Activated CD4-positive, CD25-positive, alpha-beta regulatory T cell treated with anti-CD3 and anti-CD28 coated beads, Interleukin-2, amount 50 U/mL, for 16 hours (primary cell): ENCODE measurements around the gene TRMT2A.
"Not testable (repeated sequence)": the region's sequence is repeated elsewhere in the genome, so short reads cannot be mapped to it uniquely, and the experiment has no call there.

Experiments used
- DNase-seq: peaks from one replicate; pipeline ENCODE4 v3.0.0-alpha.2; 2020; ENCODE audit warnings: low read depth, low spot score

The TRMT2A gene

DNA sequence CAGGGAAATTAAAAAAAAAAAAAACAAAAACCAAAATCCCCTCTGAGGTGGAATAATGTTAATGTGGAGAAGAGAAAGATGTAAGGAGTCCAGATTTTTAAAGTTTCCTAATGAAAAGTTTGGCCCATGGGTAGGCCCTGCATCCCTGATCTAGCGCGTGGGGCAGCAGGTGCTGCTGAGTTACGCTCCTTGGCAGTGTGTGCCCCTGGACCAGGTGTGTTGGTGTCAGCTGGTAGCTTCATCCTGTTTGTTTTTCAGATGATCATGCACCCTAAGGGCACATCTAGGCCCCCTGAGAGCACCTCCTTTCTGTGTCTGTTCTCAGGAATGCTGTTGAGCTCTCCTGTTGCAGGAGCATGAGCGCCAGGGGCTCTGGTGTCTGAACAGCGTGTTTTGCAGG, 30.3 kb downstream of the TRMT2A start:
- no peak for DNase-seq

DNA sequence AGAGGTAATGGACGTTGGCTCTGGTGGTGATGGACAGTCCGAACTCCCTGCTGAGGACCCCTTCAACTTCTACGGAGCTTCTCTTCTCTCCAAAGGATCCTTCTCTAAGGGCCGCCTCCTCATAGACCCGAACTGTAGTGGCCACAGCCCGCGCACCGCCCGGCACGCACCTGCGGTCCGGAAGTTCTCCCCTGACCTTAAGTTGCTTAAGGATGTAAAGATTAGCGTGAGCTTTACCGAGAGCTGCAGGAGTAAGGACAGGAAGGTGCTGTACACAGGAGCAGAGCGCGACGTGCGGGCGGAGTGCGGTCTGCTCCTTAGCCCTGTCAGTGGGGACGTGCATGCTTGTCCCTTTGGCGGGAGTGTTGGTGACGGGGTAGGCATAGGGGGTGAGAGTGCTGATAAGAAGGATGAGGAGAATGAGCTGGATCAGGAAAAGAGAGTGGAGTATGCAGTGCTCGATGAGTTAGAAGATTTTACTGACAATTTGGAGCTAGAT, 30.9 kb downstream of the TRMT2A start:
- no peak for DNase-seq

DNA sequence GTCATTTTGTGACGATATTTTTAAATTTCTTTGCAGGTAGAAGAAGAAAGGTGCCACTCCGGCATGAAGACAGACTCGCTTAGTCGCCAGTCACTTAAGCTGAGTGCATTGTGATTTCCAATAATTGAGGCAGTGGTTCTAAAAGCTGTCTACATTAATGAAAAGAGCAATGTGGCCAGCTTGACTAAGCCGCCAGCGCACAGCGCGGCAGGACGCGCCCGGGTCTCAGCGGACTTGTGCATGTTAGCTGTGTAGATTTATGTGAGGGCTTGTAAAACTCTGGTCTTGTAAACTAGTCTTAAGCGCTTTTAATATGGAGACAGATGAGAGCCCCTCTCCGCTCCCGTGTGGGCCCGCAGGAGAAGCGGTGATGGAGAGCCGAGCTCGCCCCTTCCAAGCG, 31.4 kb downstream of the TRMT2A start:
- no peak for DNase-seq

DNA sequence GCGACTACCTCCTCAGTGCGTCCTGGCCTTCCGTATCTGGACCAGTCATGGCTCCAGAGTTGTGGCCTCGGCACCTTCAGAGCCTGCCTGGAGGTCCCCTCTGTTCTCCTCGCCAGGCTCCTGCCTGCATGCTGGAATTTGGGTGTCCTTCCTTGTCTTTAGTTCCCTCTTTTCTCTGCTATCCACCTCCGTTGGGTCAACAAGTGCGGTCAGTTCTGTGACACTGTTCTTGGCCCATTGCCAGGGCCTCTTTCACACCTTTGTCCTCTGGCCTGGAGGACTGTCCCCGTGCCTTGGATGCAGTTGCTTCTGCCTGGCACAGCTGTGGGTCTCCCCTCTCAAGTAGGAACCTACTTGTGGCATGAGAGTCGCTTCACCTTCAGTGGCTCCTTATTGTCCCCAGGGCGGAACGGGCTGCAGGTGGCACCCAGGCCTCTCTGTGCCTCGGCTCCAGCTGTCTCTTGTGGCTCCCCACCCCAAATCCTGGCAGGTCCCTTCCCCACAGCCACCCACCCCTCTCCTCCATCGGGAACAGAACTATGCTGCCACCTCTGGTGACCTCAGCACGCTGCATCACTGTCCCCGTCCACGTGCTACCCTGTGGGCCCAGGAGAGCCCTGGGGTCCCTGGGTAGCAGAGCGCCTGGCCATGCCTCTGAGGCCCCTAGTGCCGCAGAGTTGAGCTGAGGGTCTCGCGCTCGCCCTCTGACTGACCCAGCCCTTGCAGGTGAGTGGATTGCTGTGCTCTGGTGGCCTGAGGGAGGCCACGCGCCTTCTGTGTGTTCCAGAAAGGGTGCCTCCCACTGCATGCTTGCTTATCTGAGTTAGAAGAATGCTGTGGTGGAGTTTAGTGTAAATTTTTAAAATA, 32.2 kb downstream of the TRMT2A start:
- DNase-seq: no peak

DNA sequence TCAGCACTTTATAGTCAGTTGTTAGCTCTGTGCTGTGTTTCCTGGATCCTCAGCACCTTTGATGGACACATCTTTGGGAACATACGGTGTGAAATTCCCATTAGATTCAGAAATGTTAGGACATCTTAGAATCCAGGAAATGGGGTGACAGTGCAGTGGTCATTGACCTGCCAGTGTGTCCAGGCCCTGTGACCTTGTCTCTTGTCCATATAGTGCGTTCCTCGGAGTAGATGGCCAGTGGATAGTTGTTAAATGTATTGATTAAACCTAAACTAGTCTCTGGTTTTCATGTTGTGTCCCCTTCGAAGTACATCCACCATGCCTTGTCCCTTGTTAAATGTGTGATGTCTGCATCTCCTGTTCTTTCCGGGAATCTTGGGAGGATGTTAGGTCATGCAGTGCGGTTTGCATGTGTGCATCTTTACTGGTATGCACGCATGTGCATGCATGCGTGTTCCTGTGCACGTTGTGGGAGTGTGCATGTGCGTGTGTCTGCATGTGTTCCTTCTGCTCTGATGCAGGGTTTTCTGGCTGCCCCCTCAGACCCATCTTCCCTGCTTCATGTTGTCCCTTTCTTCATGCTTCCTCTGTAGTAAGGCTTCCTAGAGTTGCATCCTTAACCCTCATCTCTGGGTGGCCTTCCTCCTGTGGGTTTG, 33.0 kb downstream of the TRMT2A start:
- DNase-seq: no peak

DNA sequence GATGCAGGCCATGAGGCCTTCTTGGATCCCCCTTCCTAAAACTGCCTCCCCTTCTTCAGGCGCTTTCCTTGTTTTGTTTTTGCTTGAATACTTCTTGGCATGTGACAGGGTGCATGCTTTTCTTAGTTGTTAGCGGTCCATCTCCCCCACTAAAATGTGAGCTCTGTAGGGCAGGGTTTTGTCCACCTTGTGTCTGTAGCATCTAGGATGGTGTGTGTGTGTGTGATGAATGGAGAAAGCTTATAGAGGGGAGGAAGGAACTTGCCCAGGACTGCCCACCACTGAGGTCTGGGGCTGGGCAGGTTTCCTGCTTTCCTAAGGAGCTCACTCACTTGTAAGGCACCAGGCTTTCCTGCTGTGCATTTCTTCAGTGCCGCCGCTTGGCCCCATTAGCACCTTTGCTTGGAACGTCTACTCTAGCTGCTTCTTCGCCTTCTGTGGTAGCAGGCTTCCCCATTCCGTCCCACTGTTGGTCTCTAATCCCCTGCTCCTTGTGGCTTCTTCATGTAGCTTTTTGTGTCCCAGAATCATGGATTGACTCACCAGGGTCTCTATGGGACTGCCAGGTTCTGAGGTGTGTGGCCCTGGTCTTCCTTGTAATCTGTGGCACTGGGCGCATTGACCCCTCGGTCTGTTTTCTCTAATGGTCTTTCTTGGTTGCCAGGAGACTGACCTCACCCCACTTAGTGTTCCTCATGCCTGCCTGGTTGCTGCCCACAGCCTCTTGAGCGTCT, 33.7 kb downstream of the TRMT2A start:
- no peak for DNase-seq

DNA sequence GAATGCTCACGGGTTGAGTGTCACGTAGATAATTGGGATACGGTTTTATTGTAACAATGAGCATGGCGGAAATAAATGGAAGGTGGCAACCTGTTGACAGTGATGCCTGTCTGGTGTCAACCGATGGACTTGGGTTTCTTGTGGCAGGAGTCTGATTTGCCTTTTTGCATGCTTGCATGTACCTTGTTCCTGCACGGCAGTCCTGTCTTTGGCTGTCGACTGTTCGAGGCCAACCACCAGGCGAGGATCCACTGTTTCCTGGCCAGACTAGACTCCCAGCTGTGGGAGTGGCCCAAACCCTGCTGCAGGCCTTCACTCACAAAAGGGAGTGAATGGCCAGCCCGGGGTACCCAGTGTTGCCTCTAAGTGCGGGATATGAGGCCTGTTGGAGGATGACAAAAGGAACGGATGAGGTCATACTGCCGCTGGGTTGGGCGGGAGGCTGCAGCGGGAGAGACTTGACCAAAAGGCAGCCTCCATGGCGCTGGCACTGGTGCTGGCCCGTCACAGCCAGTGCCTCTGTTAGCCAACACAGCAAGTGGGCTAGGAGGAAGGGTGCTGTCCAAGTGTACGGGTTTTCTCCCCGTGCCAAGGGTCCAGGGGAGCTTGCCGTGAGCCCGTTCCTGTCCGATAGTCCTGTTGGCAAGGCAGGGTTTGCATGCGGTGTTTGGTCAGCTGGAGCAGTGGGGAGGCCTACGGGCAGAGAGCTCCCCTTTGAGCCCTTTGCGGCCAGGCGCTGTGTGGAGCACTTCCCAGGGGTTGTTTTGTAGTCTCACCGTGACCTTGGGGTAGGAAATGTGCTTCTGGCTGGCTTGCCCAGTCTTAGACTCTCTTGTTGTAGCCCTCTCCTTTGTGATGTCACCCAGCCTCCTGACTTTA, 36.0 kb downstream of the TRMT2A start:
- DNase-seq: no peak

DNA sequence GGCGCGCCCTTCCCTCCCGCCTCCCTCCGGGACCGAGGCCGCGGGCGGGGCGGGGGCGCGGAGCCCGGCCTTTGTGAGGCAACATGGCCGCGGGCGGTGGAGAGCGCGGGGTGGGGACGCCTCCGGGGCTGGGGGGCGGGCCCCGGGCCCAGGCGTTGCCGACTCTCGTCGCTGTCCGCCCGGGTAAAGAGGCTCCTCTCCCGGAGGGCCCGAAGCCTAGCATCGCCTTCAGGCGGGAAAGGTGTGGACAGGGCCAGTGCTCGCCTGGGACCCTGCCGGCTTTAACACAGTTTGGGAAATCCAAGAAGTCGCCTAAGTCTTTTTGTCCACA, 36.6 kb downstream of the TRMT2A start:
- DNase-seq: peak; percentile 42

DNA sequence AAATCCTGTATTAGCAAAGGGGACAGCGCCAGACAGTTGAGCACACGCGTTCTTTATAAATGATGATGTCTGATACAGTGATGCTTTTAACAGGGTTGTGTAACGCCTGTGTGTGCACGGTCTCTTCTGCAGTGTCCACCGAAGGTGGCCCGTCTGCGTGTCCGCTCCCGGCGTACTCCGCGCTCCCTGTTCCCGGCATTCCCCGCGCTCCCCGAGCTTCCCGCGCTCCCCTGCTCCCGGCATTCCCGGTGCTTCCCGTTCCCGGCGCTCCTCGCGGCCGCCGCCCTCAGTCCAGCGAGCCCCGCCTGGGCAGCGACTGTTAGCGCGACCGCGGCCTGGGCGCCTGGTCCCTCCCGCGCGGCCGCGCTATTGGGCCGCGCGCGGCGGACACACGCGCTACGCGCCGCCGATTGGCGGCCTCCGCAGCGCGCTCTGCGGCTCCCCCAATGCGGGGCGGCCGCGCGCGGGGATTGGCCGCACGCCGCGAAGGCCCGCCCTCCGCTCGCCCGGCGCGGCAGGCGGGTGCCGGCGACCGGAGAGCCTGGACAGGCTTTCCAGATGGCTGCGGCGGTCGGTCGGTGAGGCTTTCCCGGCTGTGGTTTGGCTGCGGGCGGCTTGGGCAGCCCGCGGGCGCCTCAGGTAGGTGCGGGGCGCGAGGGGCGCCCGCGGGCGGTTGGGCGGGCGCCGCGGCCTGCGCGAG, 37.1 kb downstream of the TRMT2A start, which contains the start of gene DGCR8:
Gene DGCR8 (plus strand): TSS at position 497 of the 700 bp plus-strand sequence. CDS start 5,723 bp downstream, outside the sequence.
- DNase-seq: peak; percentile 55

DNA sequence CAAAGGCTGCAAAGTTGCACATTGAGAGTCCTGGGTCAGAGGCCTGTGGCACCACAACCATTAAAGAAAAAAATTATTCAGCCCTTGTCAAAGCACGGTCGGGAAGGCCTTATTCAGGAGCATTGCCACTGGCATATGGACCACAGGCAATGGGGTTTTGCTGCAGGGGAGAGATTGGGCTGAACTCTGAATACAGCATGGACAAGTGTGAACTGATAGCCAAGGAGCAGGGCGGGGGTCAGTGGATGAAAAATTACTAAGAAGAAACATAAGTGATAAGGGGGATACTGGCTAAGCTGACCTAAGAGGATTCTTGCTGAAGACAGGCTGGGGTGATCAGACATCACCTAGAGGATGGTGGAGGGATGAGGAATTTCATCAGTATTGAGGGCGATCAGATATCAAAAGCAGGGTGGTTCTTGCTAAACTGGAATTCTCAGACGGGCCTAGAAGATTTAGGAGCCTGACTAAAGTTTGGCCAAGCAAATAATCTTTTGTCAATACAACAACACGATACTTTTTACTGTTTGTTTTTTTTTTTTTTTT, 40.3 kb downstream of the TRMT2A start:
- no peak for DNase-seq

DNA sequence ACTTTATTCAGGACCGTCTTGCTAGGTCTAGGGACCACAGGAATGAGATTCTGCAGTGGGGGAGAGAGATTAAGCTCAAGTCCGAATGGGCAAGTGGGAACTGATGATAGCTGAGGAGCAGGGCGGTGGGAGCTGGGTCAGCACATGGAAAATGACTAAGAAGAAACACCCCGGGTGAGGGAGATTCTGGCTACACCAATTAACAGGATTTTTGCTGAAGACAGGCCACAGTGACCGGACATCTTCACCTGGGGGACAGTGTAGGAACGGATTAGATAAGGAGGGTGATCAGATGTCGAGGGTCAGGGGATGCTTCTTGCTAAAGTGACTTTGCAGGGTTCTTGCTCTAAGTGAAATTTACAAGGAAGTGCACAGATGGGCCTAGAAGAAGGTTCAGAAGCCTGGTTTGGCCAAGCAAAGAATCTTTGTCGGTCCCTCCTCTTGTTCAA, 45.5 kb downstream of the TRMT2A start:
- no peak for DNase-seq

DNA sequence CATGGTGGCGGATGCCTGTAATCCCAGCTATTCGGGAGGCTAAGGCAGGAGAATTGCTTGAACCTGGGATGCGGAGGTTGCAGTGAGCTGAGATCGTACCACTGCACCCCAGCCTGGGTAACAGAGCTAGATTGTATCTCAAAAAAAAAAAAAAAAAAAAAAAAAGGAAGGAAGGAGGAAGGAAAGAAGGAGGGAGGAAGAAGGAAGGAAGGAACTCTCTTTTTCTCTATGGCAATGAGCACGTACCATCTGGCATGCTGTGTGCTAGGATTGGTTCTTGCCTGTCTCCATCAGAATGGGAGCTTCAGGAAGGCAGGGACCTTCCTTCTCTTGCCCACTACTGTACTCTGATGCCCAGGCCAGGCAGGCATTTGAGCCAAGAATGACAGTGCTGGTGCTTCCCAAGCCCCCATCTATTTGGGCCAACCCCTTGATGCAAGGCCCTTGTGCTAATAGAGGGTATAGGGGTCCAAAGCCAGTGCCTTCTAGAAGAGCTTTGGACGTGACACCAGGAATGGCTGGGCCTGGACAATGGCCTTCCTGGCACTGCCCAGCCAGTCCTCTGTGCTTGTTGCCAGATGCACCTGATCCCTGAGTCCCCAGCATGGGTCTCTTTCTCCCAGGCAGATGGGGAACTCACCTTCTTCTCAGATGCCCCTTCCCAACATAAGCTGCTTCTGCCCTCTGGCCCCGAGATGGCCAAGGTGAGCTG, 47.5 kb downstream of the TRMT2A start:
- DNase-seq: no peak

DNA sequence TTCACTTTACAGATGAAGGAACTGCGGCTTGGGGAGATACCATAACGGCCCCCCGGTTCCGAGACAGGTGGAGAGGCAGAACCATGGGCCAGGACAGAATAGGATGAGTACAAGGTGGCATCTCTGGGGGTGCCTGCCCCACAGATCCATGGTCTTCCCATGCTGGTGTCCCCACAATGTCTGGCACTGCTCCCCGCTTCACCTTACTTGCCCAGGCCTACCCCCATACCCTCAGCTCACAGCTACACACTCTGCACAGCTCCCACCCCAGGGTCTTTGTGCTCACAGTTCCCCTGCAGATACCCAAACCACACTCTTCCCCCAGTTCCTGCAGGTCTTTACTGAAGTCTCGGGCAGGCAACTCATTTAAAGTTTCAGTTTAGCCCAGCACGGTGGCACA, 48.4 kb downstream of the TRMT2A start:
- no peak for DNase-seq

DNA sequence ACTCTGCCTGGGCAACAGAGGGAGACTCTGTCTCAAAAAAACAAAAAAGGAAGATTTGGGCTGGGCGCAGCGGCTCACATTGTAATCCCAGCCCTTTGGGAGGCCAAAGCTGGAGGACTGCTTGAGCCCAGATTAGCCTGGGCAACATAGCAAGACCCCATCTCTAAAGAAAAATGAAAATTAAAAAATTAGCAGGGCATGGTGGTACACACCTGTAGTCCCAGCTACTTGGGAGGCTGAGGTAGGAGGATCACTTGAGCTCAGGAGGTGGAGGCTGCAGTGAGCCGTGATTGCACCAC, 49.7 kb downstream of the TRMT2A start:
- DNase-seq: not testable (repeated sequence)

DNA sequence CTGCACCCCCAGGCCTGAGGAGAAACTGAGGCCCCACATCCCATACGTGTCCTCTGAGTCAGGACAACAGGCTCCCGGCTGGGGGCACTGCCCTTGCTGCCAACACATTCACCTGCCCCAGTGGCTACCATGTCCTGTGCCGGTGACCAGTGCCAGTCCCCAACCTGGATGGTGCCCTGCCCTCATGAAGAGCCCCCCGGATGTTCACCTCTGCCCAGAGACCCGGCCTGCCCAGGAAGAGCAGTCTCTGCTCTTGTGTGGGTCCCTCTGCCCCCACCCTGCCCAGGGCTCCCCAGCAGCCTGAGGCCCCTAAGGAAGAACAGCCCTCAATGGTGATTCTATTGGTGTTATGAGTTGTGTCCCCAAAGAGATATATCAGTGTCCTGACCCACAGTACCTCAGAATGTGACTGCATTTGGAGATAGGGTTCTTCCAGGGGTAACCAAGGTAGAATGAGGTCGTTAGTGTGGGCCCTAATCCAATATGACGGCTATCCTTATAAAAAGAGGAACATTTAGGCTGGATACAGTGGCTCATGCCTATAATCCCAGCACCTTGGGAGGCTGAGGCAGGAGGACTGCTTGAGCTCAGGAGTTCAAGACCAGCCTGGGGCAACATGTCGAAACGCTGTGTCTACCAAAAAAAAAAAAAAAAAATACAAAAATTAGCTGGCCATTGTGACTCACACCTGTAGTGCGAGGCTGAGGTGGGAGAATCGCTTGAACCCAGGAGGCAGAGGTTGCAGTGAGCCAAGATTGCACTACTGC, 50.2 kb downstream of the TRMT2A start:
- no peak for DNase-seq

DNA sequence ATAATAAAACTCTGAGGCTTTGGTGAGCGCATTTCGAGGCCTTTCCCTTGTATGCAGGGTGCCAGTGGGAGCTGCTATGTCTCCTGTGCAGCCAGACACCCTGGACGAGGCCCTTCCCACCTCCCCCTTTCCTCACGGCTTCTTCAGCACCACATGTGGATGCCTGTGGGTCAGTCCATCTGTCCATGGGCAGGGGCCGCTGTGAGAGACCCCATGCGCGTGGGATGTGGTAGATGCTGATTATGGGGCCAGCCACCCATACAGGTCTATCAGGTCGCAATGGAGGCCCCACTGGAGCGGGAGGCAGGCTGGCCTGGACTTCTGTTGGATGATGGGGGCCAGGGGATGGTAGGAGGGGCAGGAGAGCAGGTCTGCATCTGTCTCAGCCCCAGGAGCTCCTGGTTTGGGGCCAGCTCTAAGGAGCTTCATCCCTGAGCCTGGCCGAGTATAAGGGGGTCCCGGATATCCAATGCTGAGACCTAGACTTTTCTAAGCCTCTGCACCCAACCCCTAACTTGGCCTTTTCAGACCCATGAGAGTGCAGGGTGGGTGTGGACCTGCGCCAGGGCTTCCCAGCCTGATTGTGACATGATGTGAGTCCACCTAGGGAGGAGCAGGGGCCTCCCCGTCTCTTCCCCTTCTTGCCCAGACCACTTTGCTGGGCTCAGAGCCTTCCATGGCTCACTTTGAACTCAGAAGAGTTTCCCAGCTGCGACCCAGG, 51.0 kb downstream of the TRMT2A start:
- no peak for DNase-seq

DNA sequence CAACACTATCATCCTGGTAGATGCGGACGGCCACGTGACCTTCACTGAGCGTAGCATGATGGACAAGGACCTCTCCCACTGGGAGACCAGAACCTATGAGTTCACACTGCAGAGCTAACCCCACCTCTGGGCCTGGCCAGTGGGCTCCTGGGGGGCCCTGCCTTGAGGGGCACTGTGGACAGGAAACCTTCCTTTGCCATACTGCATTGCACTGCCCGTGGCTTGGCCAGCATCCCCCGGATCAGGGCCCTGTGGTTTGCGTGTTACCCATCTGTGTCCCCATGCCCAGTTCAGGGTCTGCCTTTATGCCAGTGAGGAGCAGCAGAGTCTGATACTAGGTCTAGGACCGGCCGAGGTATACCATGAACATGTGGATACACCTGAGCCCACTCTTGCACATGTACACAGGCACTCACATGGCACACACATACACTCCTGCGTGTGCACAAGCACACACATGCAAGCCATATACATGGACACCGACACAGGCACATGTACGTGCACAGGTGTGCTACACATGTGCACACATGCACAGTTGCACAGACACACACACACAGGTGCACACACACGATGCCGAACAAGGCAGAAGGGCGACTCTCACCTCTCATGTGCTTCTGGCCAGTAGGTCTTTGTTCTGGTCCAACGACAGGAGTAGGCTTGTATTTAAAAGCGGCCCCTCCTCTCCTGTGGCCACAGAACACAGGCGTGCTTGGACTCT, 52.3 kb downstream of the TRMT2A start:
- DNase-seq: no peak

DNA sequence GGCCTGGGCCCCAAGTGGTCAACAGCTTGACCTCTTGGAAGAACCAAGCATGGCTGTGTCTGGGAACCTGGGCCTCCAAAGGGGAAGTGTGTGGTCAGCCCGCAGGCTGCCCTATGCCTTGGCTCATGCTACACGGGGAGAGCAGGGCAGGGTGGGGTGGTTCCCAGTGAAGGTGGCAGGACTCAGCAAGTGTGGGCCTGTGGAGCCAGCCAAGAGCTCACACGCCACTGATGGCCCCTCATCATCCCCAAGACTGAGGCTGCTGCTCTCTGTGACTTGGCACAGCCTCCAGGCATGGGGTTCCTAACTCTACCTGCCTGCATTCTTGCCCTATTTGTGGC, 52.9 kb downstream of the TRMT2A start:
- DNase-seq: no peak
